A549 (cell line): Measurements from ENCODE around the gene NDUFB8. TPM values are rescaled to one million over a fixed set of nuclear protein-coding genes. Genes with fewer than 3 reads are reported as not detected.

Experiments
- ATAC-seq, 2 experiments: fragments of 200-7000 bp in 1 of 2; fragments of >200 bp in 1 of 2; cut with Nextera tagmentation in 1 of 2; cut with Tn5 transposase in 1 of 2; 3 replicates each; pipeline versions ENCODE4 v1.8.0 to v1.9.1; 2018 to 2020; ENCODE audit warnings: mild to moderate bottlenecking in 1 of 2, moderate library complexity in 1 of 2
- CTCF ChIA-PET: fragments of 300-600 bp; sonication (Branson Sonifier 250); formaldehyde crosslinking; extraction: SDS; loops from one replicate; lab custom pipeline; 2021; ENCODE audit warnings: antibody characterized with exemption, inconsistent platforms; lab: Yijun Ruan, JAX
- POLR2A ChIA-PET: fragments of 350-600 bp; formaldehyde crosslinking; extraction: SDS; loops from one replicate; lab custom pipeline; 2021; ENCODE audit warnings: antibody characterized with exemption, inconsistent platforms; lab: Yijun Ruan, JAX
- DNase-seq, 2 experiments: peaks; one replicate each; pipeline versions ENCODE4 v3.0.0 to v3.0.0-alpha.2; 2011 to 2016; ENCODE audit warnings: low read depth in 1 of 2, low spot score in 1 of 2
- FAIRE-seq: peaks from 2 replicates; lab custom pipeline; 2011; peaks lifted over from hg19 to GRCh38; lab: Jason Lieb, UNC
- H3K27ac ChIP-seq, 2 experiments: fragments of >200 bp; sonication (Bioruptor Twin); formaldehyde crosslinking; 3 replicates each; pipeline ENCODE4 v1.5.1; 2016 to 2017
- H3K4me1 ChIP-seq: fragments of >200 bp; sonication (Bioruptor Twin); formaldehyde crosslinking; 3 replicates; pipeline ENCODE4 v1.6.1; 2016
- H3K4me2 ChIP-seq: fragments of >200 bp; sonication (Bioruptor Twin); formaldehyde crosslinking; 3 replicates; pipeline ENCODE4 v1.6.1; 2016
- H3K4me3 ChIP-seq: fragments of >200 bp; sonication (Bioruptor Twin); formaldehyde crosslinking; 3 replicates; pipeline ENCODE4 v1.5.1; 2016
- H3K9me3 ChIP-seq: fragments of >200 bp; sonication (Bioruptor Twin); formaldehyde crosslinking; 3 replicates; pipeline ENCODE4 v1.6.1; 2016
- CHD2 ChIP-seq: fragments of 150-350 bp; IDR thresholded peaks from 2 replicates; pipeline ENCODE4 v1.6.1; 2014; ENCODE audit warnings: low read length; ENCODE audit not compliant: partially characterized antibody
- CHD4 ChIP-seq: fragments of 200-600 bp; sonication (generic); IDR thresholded peaks from 2 replicates; pipeline ENCODE4 v1.6.1; 2016; ENCODE audit warnings: antibody characterized with exemption, mild to moderate bottlenecking, borderline replicate concordance
- ESRRA ChIP-seq: fragments of 150-350 bp; IDR thresholded peaks from 2 replicates; pipeline ENCODE4 v1.6.1; 2014; ENCODE audit warnings: mild to moderate bottlenecking, low read length, borderline replicate concordance
- FOSB ChIP-seq: fragments of 250-450 bp; sonication (Bioruptor Pico); IDR thresholded peaks from 2 replicates; pipeline ENCODE4 v1.5.0; 2020; ENCODE audit warnings: mild to moderate bottlenecking, moderate library complexity
- GATA3 ChIP-seq: IDR thresholded peaks from 2 replicates; pipeline ENCODE4 v1.6.1; 2012; ENCODE audit warnings: borderline replicate concordance
- HOXA7 ChIP-seq: fragments of 250-450 bp; sonication (Bioruptor Pico); IDR thresholded peaks from 2 replicates; pipeline ENCODE4 v1.5.0; 2020; ENCODE audit warnings: mild to moderate bottlenecking, moderate library complexity
- HOXB5 ChIP-seq: fragments of 250-450 bp; sonication (Bioruptor Pico); IDR thresholded peaks from 2 replicates; pipeline ENCODE4 v1.5.0; 2020; ENCODE audit warnings: mild to moderate bottlenecking, moderate library complexity
- KDM1A ChIP-seq: fragments of 200-600 bp; sonication (generic); IDR thresholded peaks from 2 replicates; pipeline ENCODE4 v1.6.1; 2016; ENCODE audit warnings: low read depth, mild to moderate bottlenecking
- KDM5A ChIP-seq: fragments of 200-600 bp; sonication (generic); IDR thresholded peaks from 2 replicates; pipeline ENCODE4 v1.6.1; 2016; ENCODE audit warnings: antibody characterized with exemption, mild to moderate bottlenecking
- MAFK ChIP-seq: fragments of 450-650 bp; IDR thresholded peaks from 2 replicates; pipeline ENCODE4 v1.6.1; 2014; ENCODE audit not compliant: partially characterized antibody
- MAZ ChIP-seq: fragments of 150-350 bp; IDR thresholded peaks from 2 replicates; pipeline ENCODE4 v1.6.1; 2014; ENCODE audit warnings: antibody characterized with exemption, low read depth, low read length, borderline replicate concordance
- MYC ChIP-seq: IDR thresholded peaks from 2 replicates; pipeline ENCODE4 v1.6.1; 2012; ENCODE audit warnings: mild to moderate bottlenecking, inconsistent platforms, low read length, improper control_type of control experiment, borderline replicate concordance
- NFE2L2 ChIP-seq: fragments of 150-350 bp; conservative IDR thresholded peaks from 2 replicates; pipeline ENCODE4 v1.6.1; 2014; ENCODE audit warnings: low read length
- NPAS2 ChIP-seq: fragments of 250-450 bp; sonication (Bioruptor Pico); IDR thresholded peaks from 2 replicates; pipeline ENCODE4 v1.8.0; 2022; ENCODE audit warnings: mild to moderate bottlenecking, moderate library complexity, borderline replicate concordance
- POLR2AphosphoS2 ChIP-seq: conservative IDR thresholded peaks from 2 replicates; pipeline ENCODE4 v1.6.1; 2012; ENCODE audit warnings: low read length, improper control_type of control experiment, inconsistent platforms
- RARB ChIP-seq: fragments of 250-450 bp; sonication (Bioruptor Pico); IDR thresholded peaks from 2 replicates; pipeline ENCODE4 v1.8.0; 2021; ENCODE audit warnings: mild to moderate bottlenecking, moderate library complexity
- TFCP2L1 ChIP-seq: fragments of 250-450 bp; sonication (Bioruptor Pico); IDR thresholded peaks from 2 replicates; pipeline ENCODE4 v1.5.0; 2021; ENCODE audit warnings: mild to moderate bottlenecking
- WGBS: methylation state at CpG from one replicate; pipeline ENCODE4 v1.1.6; 2017; ENCODE audit errors: missing lambda C conversion rate; 5-methylcytosine and 5-hydroxymethylcytosine counted together
- polyA plus RNA-seq, 4 experiments: library from polyadenylated mRNA; depleted of rRNA in 3 of 4; stranded (reverse); fragments of >200 nt; fragmentation: RNase III in 1 of 4; extraction: RNeasy Plus Mini Kit Qiagen cat#74134 plus additional on column Dnase treatment in 1 of 4; gene quantifications; 2 replicates in 3 of 4; 3 replicates in 1 of 4; pipeline ENCODE4 v1.2.3, GENCODE V29; 2011 to 2017
- TF ChIP-seq, protein P1 (sequence below): fragments of 250-450 bp; sonication (Bioruptor Pico); IDR thresholded peaks from 2 replicates; pipeline ENCODE4 v1.5.0; 2021; ENCODE audit warnings: mild to moderate bottlenecking, moderate library complexity, borderline replicate concordance
- TF ChIP-seq, protein P2 (sequence below): fragments of 200-600 bp; sonication (generic); IDR thresholded peaks from 2 replicates; pipeline ENCODE4 v1.6.1; 2016; ENCODE audit warnings: antibody characterized with exemption, mild to moderate bottlenecking, moderate library complexity
- TF ChIP-seq, protein P3 (sequence below): IDR thresholded peaks from 2 replicates; pipeline ENCODE4 v1.6.1; 2012
- TF ChIP-seq, protein P4 (sequence below): fragments of 450-650 bp; IDR thresholded peaks from 2 replicates; pipeline ENCODE4 v1.6.1; 2014; ENCODE audit warnings: antibody characterized with exemption
- TF ChIP-seq, protein P5 (sequence below): fragments of >200 bp; sonication (Bioruptor Twin); formaldehyde crosslinking; IDR thresholded peaks from 3 replicates; pipeline ENCODE4 v1.6.1; 2016
- TF ChIP-seq, protein P6 (sequence below): fragments of 150-350 bp; IDR thresholded peaks from 2 replicates; pipeline ENCODE4 v1.6.1; 2014; ENCODE audit warnings: low read depth, mild to moderate bottlenecking, low read length

NDUFB8 gene
- polyA plus RNA-seq, 2 of the 4 experiments (the other 2 are of a cell fraction): 221 to 333 TPM

DNA sequence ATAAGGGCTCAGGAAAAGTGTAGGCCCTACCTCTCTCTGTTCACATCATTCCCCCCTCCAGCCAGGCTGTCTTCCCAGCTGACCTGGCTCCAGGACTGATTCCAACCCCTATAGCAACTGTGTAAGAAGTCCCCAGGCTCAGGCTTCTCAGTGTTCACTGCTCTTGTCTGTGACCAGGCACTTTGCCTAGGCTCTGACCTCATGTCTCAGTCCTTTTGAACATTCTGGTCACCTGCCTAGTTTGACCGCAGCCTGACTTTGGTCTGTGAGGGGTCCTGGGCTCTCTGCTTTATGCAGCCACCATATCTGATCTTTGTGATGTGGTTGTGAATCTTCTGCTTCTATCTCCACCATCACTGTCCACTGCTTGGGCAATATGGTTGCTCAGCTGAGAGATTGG, 30.6 kb upstream of the NDUFB8 start:
- FAIRE-seq: no peak
- ChIA-PET CTCF (interaction anchor here (1.1 to 13.5 kb wide), 12 partner anchors 9 to 318 kb away, joined by 3 to 289 read pairs (median 7); partner anchors contain the start of genes HIF1AN and PAX2), POLR2A (interaction anchor here (0.8 kb wide), 1 partner anchor 11 kb away, joined by 4 read pairs; no protein-coding TSS in a partner anchor)
- 100% methylated on average over 1 of the region's 1 CpG for WGBS
- H3K4me2 ChIP-seq: no peak overlapping the region
- no peaks in the 10 kb centered on the region for H3K9me3 ChIP-seq
- no peak overlapping the region for H3K27ac ChIP-seq
- TF ChIP-seq, protein P1, sequence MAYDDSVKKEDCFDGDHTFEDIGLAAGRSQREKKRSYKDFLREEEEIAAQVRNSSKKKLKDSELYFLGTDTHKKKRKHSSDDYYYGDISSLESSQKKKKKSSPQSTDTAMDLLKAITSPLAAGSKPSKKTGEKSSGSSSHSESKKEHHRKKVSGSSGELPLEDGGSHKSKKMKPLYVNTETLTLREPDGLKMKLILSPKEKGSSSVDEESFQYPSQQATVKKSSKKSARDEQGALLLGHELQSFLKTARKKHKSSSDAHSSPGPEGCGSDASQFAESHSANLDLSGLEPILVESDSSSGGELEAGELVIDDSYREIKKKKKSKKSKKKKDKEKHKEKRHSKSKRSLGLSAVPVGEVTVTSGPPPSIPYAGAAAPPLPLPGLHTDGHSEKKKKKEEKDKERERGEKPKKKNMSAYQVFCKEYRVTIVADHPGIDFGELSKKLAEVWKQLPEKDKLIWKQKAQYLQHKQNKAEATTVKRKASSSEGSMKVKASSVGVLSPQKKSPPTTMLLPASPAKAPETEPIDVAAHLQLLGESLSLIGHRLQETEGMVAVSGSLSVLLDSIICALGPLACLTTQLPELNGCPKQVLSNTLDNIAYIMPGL (CRISPR knock-in tag): no peak
- no peak for TF ChIP-seq KDM1A
- no peak for TF ChIP-seq CHD4
- TF ChIP-seq KDM5A: no peak
- TF ChIP-seq MAZ: no peak
- no peak for TF ChIP-seq ESRRA
- TF ChIP-seq, protein P2, sequence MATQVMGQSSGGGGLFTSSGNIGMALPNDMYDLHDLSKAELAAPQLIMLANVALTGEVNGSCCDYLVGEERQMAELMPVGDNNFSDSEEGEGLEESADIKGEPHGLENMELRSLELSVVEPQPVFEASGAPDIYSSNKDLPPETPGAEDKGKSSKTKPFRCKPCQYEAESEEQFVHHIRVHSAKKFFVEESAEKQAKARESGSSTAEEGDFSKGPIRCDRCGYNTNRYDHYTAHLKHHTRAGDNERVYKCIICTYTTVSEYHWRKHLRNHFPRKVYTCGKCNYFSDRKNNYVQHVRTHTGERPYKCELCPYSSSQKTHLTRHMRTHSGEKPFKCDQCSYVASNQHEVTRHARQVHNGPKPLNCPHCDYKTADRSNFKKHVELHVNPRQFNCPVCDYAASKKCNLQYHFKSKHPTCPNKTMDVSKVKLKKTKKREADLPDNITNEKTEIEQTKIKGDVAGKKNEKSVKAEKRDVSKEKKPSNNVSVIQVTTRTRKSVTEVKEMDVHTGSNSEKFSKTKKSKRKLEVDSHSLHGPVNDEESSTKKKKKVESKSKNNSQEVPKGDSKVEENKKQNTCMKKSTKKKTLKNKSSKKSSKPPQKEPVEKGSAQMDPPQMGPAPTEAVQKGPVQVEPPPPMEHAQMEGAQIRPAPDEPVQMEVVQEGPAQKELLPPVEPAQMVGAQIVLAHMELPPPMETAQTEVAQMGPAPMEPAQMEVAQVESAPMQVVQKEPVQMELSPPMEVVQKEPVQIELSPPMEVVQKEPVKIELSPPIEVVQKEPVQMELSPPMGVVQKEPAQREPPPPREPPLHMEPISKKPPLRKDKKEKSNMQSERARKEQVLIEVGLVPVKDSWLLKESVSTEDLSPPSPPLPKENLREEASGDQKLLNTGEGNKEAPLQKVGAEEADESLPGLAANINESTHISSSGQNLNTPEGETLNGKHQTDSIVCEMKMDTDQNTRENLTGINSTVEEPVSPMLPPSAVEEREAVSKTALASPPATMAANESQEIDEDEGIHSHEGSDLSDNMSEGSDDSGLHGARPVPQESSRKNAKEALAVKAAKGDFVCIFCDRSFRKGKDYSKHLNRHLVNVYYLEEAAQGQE: no peak
- TF ChIP-seq NFE2L2: no peak
- TF ChIP-seq FOSB (CRISPR knock-in tag): no peak
- no peak for TF ChIP-seq NPAS2 (CRISPR knock-in tag)
- no peak for TF ChIP-seq POLR2AphosphoS2
- TF ChIP-seq TFCP2L1: no peak
- TF ChIP-seq, protein P3, sequence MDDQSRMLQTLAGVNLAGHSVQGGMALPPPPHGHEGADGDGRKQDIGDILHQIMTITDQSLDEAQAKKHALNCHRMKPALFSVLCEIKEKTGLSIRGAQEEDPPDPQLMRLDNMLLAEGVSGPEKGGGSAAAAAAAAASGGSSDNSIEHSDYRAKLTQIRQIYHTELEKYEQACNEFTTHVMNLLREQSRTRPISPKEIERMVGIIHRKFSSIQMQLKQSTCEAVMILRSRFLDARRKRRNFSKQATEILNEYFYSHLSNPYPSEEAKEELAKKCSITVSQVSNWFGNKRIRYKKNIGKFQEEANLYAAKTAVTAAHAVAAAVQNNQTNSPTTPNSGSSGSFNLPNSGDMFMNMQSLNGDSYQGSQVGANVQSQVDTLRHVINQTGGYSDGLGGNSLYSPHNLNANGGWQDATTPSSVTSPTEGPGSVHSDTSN: no peak
- TF ChIP-seq, protein P4, sequence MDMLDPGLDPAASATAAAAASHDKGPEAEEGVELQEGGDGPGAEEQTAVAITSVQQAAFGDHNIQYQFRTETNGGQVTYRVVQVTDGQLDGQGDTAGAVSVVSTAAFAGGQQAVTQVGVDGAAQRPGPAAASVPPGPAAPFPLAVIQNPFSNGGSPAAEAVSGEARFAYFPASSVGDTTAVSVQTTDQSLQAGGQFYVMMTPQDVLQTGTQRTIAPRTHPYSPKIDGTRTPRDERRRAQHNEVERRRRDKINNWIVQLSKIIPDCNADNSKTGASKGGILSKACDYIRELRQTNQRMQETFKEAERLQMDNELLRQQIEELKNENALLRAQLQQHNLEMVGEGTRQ: no peak
- TF ChIP-seq MYC: no peak
- TF ChIP-seq, all 56 proteins: peak for 0
- ATAC-seq: no peak
- DNase-seq: no peak
- H3K4me3 ChIP-seq: no peak overlapping the region
- H3K4me1 ChIP-seq: peaks cover 7% of the 10 kb centered on the region; the same call in 2 of the 3 replicates

DNA sequence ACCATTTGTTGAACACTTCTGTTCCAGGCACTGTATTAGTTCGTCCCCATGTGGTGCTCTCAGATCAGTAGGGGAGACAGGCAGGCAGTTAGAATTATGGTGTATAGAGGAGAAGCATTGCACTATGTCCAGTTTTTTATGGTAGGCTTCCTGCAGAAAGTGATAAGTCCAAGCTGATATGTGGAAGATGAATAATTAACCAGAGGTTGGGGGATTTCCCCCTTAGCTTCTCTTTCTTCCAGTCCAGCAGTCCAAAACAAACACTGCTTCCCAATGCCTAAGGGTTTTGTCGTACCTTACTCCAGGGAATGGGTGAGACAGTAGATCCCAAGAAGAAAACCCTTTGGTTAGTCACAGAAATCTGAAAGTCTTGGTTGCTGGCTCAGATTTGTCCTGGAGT, 25.2 kb upstream of the NDUFB8 start:
- H3K4me2 ChIP-seq: no peak overlapping the region
- ChIA-PET POLR2A (interaction anchor here (0.8 kb wide), 1 partner anchor 19 kb away, joined by 3 read pairs; the partner anchor contains the start of gene HIF1AN), CTCF (interaction anchor here (0.6 to 10.0 kb wide), 7 partner anchors 8 to 325 kb away, joined by 3 to 82 read pairs (median 5); no protein-coding TSS in a partner anchor)
- H3K9me3 ChIP-seq: no peaks in the 10 kb centered on the region
- H3K27ac ChIP-seq: no peak overlapping the region
- H3K4me3 ChIP-seq: no peak overlapping the region
- FAIRE-seq (no peak), DNase-seq (no peak), ATAC-seq (peak in 1 of 2 experiments; percentile 47; a peak in 3 of 6 replicates)
- H3K4me1 ChIP-seq: peaks cover 6% of the 10 kb centered on the region; the same call in 1 of the 3 replicates
- WGBS: 51% methylated on average over 2 of the region's 2 CpGs
- no peak for TF ChIP-seq TFCP2L1
- TF ChIP-seq MAFK: no peak
- TF ChIP-seq, protein P5, sequence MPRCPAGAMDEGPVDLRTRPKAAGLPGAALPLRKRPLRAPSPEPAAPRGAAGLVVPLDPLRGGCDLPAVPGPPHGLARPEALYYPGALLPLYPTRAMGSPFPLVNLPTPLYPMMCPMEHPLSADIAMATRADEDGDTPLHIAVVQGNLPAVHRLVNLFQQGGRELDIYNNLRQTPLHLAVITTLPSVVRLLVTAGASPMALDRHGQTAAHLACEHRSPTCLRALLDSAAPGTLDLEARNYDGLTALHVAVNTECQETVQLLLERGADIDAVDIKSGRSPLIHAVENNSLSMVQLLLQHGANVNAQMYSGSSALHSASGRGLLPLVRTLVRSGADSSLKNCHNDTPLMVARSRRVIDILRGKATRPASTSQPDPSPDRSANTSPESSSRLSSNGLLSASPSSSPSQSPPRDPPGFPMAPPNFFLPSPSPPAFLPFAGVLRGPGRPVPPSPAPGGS: no peak
- no peak for TF ChIP-seq CHD2
- TF ChIP-seq NFE2L2: no peak
- TF ChIP-seq, protein P6, sequence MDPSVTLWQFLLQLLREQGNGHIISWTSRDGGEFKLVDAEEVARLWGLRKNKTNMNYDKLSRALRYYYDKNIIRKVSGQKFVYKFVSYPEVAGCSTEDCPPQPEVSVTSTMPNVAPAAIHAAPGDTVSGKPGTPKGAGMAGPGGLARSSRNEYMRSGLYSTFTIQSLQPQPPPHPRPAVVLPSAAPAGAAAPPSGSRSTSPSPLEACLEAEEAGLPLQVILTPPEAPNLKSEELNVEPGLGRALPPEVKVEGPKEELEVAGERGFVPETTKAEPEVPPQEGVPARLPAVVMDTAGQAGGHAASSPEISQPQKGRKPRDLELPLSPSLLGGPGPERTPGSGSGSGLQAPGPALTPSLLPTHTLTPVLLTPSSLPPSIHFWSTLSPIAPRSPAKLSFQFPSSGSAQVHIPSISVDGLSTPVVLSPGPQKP: no peak
- TF ChIP-seq RARB (CRISPR knock-in tag): no peak
- TF ChIP-seq HOXB5: no peak
- no peak for TF ChIP-seq GATA3
- no peak for TF ChIP-seq HOXA7 (CRISPR knock-in tag)
- TF ChIP-seq, protein P1 (CRISPR knock-in tag): no peak
